NK-92 treated with Interleukin-12 subunit alpha and Interleukin-12 subunit beta, amount 100 ng/mL, for 24 hours (cell line): ENCODE data around the gene SUN3.
"Not testable (repeated sequence)": the region's sequence is repeated elsewhere in the genome, so short reads cannot be mapped to it uniquely, and the experiment has no call there.

Source experiments
- DNase-seq: peaks from one replicate; lab custom pipeline; 2025; lab: John Stamatoyannopoulos, UW

SUN3 gene

DNA sequence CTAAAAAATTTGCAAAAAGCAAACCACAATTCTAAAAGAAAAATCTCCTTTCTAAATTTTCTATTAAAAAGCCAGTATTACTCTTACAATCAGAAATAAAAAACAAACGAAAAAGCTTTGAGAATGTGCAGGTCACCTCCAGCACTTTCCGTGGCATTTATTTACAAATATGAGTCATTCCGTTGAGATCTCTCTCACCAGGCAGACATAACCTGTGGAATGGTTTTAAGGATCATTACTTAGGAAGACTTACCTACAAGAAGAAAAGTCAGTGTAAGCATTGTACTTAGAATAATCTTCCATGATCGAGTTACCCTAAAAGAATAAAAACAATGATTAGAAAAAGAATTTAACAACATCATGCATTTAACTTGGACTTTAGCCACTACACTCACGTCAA lies 3.3 kb downstream of the SUN3 start:
- DNase-seq: no peak

DNA sequence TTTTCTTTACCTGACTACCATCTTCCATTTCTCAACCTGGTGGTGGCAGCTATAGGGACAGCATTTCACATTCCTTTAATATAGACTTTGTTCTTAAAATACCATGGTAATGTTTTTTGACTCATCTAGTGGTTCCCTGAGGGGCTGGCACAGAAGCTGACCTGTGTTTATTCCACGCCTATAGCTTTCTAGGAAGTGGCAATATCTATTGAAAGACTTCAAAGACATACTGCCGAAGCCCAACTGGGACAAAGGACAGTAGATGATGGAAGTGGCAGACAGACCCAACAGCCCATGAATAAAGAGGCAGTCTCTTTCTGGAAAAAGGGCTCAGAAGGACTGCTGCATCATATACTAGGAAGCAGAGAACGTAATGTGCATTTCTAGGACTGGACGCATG lies 11.2 kb downstream of the SUN3 start:
- DNase-seq: no peak

DNA sequence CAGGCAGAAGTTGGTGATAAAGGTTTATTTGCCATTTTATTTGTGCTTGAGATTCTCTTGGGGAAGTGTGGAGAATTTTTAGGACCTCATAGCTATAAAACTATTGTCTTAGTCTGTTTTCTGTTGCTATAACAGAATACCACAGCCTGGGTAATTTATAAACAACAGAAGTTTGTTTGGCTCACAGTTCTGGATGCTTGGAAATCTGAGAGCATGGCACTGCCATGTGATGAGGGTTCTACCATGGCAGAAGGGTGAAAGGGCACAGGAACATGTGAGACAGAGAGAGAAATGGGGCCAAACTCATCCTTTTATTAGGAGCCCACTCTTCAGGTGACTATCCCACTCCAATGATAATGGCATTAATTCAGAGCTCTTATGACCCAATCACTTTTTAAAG lies 12.3 kb downstream of the SUN3 start:
- no peak for DNase-seq

DNA sequence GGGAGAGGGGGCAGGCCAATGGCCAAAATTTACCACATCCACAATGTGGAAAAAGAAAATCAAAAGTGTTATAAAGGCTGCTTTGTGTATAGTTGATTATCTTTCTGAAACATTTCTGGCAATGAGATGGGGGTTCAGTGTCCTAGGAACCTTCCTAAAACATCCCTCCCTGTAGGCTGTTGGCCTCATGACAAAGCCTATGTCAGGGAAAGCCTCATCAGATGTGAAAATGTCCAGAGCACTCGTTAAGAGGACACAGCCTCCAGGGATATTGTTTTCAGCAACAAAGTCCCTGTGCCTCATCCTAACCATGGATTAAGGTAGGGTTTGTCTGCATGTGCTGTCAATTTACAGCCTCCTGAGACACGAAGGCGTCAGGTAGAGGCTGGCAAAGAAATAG lies 17.0 kb downstream of the SUN3 start:
- no peak for DNase-seq

DNA sequence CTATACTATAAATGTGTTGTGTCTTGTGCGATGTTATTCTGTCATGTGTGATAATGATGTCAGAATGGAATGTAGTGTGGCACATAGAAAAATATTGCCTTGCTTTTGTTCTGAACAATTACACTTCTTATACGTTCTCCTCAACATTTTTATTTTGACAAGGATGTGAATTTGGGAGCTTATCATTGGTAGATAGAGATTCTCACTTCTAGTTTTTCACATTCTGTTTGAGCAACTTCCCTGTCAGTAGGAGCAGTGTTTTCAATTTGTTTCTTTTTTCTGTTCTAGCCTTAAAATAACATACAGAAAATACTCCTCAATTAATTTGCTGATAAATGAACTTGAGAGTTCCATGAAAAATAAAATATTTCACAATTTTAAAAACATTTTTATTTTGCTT lies 17.6 kb downstream of the SUN3 start:
- DNase-seq: no peak

DNA sequence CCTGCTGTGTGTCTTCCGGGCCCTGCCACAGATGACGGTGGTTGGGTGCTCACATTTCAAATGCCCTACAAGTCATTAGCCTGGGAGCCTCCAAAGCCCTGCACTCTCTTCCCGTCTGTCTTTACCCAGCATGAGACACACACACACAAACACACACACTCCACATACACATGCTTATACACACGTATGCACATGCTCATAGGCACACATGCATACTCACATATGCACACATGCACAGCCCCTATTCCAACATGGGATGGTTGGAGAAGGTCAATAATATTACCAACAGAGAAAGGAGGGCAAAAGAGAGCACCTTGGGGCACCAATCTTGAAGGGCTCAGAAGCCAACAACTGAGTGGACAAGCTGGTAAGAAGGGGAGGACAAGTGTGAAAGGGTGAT lies 19.0 kb downstream of the SUN3 start:
- DNase-seq: no peak

DNA sequence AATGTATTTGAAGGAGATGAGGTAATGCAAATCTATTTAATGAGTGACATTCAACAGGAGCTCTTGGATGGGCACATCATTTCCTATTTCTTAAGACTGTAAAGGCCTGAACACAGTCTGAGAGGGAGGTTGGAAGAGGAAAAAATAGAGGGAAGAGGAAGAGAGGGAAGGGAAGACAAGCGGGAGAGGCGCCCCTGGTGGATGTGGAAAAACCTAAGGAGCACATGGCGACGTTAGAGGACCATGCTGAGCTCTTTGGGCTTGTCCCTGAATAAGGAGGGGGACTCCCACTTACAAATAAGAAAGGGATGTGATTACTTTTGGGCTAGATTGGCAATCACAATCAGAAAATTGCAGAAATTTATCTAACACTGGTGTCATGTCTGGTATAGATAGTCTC lies 19.6 kb downstream of the SUN3 start:
- DNase-seq: no peak

DNA sequence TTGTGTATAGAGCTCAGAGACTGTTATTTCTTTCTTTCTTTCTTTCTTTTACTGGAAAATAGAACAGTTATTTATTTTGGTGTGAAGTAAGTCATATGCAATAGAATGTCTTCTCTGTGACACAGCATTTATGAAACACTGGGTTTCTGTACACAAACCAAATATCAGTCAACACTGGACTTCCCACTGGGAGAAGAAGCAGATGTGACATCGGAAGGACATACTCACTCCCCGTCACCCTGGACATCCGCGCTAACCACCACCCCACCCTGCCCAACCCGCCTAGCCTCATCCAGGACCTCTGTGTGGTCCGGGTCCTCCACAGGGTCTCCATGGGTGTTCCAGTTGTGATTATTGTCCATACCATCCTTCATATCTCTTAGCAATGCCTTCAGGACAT lies 22.0 kb downstream of the SUN3 start:
- no peak for DNase-seq

DNA sequence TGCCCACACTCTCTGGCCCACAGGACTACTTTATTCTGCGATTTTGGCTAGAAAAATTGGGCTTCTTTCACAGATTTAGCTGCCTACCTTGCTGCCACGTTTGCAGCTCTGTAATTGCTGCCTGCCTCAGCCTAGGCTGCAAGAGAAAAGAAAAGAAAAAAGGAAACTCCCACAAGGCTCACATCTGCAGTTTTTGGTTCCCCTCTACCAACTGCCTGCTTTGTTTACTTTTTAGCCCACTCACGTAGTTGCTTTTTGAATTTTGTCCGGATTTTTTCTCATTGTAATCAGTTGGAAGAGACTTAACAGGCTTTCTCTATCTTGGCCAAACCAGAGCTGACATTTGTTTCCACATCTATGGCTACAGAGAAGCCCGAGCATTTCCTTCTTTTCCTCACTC lies 24.3 kb downstream of the SUN3 start:
- DNase-seq: no peak

DNA sequence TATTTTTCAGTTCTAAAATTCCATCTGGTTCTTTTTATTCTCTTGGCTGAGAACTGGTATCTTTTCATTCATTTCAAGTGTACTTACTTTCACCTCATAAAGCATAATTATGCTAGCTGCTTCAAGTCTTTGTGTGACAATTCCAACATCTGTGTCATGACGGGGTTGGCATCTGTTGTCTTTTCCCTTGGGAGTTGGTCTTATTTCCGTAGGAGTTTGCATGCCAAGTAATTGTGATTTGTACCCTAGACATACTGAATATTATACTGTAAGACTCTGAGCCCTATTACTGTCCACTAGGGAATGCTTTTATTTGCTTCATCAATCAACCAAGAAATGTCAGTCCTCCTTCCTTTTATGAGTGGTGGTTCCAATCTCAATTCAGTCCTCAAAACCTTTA lies 24.9 kb downstream of the SUN3 start:
- DNase-seq: no peak

DNA sequence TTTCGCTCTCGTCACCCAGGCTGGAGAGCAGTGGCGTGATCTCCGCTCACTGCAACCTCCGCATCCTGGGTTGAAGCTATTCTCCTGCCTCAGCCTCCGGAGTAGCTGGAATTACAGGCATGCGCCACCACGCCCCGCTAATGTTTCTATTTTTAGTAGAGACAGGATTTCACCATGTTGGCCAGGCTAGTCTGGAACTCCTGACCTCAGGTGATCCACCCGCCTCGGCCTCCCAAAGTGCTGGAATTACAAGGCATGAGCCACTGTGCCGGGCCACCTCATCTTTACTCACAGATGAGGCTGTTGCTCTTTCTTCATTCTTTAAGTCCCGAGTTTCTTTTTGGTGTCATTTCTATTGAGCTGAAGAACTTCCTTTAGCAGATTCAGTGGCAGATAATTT lies 28.7 kb downstream of the SUN3 start:
- DNase-seq: not testable (repeated sequence)

DNA sequence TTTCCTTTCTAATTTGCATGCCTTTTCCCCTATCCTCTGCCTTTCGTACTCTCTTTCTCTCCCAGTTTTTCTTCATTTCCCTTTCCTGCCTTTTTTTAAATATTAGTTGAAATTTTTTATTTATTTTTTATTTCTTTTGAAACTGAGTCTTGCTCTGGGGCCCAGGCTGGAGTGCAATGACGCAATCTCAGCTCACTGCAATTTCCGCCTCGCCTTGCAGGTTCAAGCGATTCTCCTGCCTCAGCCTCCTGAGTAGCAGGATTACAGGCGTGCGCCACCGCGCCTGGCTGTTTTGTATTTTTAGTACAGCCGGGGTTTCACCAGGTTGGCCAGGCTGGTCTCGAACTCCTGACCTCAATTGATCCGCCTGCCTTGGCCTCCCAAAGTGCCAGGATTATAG lies 29.5 kb downstream of the SUN3 start:
- DNase-seq: no peak

DNA sequence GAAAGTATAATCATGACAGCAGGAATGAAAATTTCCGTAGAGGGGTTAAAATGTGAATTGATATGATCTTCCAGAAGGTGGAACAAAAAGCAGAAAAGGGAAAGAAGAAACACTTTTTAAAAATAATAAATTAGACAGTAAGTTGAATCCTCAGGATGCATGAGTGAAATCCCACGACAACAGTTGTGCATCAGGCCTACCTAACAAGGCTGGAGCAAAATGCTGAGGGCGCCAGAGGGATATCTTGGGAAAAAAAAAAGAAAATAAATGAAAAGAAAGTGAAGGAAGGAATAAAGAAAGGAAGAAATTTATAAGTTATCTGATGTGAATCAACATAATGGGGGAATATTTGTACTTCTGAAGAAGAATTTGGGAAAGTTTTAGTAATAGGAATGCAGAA lies 36.5 kb downstream of the SUN3 start:
- DNase-seq: no peak

DNA sequence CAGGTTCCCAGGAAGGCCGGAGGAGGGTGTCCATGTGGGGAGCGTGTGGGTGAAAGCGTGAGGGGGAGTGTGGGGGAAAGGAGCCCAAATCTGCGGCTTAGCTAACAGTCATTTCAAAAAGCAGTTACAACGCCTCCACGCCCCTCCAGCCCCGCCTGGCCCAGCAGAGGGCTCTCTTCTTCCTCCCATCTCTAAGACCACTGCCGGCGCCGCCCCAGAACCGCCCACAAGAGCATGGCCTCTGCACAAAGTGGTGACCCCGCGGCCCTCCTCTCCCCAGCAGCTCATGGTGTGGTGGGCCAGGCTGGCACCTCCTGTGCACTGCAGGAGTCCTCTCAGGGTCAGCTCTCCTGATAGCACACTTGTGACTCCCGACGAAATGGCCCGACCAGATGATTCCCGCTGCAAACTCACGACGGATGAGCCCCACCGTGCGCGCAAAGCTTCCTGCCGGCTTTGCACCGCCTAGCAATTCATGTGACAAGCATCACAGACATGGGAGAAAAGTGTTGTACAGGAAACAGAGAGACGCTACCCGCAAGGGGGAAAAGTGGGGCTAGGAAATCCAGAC lies 37.1 kb downstream of the SUN3 start:
- DNase-seq: peak; percentile 75

DNA sequence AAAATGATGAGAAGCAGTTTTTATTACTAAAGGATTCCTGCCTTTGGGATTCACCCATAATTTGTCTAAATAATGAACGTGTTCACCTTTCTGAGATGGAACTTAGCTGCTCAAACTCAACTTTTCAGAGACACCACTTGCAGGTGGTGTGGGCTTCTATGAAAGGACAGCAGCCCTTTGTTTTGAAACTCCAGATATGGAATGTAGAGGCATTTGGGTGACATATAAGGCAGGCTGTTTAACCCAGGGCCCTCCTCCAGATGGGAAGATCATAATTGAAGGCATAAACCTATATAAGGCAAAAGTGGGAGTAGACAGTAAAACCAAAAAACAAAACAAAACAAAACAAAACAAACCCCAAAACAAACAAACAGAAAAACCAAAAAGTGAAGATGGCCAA lies 37.6 kb downstream of the SUN3 start:
- DNase-seq: no peak

DNA sequence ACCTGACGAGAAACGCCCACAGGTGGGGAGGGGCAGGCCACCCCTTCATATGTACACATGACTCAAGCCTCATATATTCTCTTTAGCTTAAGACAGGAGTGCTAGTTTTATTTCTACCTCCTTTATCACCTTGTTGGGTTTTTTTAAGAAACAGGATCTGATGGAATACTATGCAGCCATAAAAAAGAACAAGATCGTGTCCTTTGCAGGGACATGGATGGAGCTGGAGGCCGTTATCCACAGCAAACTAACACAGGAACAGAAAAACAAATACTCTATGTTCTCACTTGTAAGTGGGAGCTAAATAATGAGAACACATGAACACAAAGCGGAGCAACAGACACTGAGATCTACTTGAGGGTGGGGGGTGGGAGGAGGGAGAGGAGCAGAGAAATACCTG lies 38.3 kb downstream of the SUN3 start:
- no peak for DNase-seq

DNA sequence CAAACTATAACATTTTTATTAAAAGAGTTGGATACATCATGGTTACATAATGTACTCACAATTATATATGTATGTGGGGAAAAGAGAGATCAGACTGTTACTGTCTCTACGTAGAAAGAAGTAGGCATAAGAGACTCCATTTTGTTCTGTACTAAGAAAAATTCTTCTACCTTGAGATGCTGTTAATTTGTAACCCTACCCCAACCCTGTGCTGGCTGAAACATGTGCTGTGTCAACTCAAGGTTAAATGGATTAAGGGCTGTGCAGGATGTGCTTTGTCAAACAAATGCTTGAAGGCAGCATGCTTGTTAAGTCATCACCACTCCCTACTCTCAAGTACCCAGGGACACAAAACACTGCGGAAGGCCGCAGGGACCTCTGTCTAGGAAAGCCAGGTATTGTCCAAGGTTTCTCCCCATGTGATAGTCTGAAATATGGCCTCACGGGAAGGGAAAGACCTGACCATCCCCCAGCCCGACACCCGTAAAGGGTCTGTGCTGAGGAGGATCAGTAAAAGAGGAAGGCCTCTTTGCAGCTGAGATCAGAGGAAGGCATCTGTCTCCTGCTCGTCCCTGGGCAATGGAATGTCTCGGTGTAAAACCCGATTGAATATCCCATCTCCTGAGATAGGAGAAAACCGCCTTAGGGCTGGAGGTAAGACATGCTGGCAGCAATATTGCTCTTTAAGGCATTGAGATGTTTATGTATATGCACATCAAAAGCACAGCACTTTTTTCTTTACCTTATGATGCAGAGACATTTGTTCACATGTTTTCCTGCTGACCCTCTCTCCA lies 39.1 kb downstream of the SUN3 start:
- not testable (repeated sequence) for DNase-seq

DNA sequence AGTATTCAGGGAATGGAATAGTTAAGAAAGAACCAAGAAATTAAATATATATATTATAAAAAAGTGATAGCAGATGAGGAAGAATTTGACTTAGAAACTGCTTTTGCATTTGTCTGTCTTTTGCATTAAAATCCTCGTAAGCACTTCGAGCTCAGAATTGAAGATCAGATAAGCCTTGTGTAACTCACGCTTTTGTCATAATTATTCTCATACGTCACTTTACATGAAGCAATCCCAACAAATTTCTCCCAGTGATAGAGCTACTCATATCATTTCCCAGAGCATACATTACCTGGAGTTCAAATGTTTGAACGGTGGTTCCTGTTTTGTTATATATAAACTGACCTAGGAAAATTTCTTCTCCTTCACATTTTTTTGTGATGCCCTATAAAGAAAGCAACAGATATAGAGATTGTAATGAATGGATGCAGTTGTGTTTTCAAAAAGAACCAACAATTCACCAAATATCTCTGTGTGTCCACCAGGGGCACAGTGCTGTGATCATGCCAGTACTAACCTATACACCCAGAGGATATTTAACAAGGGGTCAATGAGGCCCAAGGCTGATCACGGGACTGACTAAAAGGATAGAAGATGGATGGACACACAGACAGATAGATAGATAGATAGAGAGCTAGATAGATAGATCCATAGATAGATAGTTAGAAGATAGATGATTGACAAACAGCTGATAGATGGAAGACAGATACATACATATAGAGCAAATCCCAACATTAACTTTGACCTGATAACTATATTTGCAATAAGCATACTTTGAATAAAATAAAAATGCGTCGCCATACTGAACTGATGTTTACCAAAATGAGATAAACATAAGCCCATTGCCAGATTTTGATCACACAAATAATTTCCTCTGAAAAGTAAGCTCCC lies 40.2 kb downstream of the SUN3 start:
- no peak for DNase-seq

DNA sequence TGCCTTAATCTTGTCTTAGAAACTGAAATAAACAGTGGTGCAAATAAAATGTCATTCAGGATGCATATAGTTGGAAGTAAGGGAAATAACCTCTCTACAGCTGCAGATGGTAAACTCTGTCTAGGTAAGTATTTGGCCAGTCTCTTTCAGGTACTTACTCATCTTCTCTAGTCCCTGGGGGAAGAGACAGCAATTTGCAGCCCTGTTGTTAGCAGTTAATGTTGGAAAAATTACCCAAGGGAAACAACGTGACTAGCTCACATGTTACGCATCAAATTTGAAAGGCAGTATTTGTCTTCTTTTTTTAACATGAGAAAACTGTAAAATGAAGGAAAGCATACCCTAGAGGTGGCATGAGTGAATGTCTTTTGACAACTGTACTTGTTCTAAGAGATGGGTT lies 46.3 kb downstream of the SUN3 start:
- DNase-seq: no peak

DNA sequence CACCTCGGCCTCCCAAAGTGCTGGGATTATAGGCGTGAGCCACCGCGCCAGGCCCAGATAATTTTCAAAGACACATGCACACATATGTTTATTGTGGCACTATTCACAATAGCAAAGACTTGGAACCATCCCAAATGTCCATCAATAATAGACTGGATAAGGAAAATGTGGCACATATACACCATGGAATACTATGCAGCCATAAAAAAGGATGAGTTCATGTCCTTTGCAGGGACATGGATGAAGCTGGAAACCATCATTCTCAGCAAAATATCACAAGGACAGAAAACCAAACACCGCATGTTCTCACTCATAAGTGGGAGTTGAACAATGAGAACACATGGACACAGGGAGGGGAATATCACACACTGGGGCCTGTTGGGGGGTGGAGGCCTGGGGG lies 48.3 kb downstream of the SUN3 start:
- not testable (repeated sequence) for DNase-seq

DNA sequence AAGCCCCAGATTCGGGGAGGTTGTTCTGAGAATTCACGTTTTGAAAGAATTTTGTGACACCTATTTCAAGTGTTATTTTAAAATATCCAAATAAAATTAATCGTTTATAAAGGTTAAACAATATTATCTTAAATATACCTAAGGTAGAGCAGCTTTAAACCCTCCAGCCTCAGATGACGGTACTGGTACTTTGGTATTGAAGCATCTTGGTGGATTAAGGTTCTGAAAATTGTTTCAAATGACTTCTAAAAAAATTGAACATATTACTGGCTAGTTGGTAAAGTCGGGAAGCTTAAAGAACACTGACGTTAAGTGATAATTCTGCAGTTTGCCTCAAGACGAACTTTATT lies 49.1 kb downstream of the SUN3 start:
- DNase-seq: no peak

DNA sequence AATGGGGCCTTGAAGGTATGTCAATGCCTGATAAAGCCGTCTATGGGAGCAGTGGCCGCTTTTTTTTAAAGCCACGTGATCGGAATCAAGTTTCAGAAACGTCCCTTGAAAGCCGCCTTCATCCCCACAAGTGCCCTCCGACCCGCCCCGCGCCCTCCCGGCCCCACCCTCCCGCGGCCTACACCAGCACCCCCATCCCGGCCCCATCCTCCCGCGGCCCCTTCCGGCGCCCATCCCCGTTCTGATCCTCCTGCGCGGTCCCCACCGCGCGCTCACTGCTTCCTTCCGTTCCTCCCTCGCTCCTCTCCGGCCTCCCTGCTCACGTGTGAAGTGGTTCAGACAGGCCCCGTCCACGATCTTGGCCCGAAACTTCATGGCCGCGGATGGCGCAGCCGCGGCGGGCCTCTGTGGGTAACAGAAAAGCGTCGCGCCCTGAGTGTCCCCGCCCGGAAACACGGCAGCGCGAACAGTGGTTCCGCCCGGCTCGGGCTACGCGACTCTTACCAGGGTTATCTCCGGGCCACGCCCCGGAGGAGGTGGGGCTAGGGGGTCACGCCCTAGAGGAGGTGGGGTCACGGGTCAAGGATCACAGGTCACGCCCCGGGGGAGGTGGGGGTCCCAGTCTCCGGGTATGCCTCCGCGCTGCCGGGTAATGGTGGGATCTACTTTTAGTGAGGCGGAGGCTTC lies 49.6 kb downstream of the SUN3 start, which contains the start of gene HUS1:
Gene HUS1 (minus strand): TSS at position 471 of the 687 bp plus-strand sequence. CDS start 96 bp downstream, at position 375.
- DNase-seq: peak; percentile 92

DNA sequence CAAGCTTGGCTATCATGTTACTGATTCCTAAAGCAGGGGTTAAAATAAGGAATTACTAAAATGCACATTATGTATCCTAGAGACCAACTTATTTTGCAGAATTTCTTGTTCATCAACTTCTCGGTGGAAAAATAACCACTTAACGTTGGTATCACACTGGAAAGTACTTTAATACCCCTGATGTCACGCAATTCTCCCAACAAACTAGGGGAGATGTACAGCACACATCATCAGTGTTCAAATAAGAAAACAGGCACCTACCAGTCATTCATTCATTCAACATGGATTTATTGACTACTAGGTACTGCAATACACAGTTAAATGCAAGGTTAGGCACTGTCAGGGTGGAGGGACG lies 50.1 kb downstream of the SUN3 start:
- no peak for DNase-seq
